ENCODE measurements around the gene RAB31. TPM values are rescaled to one million over a fixed set of nuclear protein-coding genes. Genes with fewer than 3 reads are reported as not detected.

RAB31 gene
- total and polyA plus RNA-seq, 2 donors from 2014 or later, result 17.3 to 77.1 TPM

- peak overlapping the region in 1 of 2 donors; percentile 35 for H3K27ac ChIP-seq (ENCODE audit: low read depth in 2 of 2, low read length in 2 of 2)
- no peak overlapping the region for H3K9ac ChIP-seq (ENCODE audit: low read length in 3 of 3)
- no peak for TF ChIP-seq CTCF (IDR thresholded peaks at IDR 0.05; ENCODE audit: borderline replicate concordance, extremely low read depth, insufficient read depth)
- no peaks in the 10 kb centered on the region for H3K36me3 ChIP-seq (ENCODE audit: control insufficient read depth in 2 of 3, insufficient read depth in 3 of 3, low read length in 3 of 3)
- no peak overlapping the region for H3K4me3 ChIP-seq (ENCODE audit: low read length in 3 of 3)
- intact Hi-C loops (cut with DNase I), result no loop called here
- H3K4me1 ChIP-seq (ENCODE audit: control insufficient read depth in 2 of 3, insufficient read depth in 2 of 3, low read depth in 1 of 3, low read length in 3 of 3), result peaks cover 2 to 18% (median 10%) of the 10 kb centered on the region in 3 donors
- peak in 3 of 5 donors; percentile 34 to 61 (median 41) for DNase-seq
- H3K9me3 ChIP-seq (ENCODE audit: control insufficient read depth in 2 of 3, insufficient read depth in 1 of 3, low read length in 3 of 3), result no peaks in the 10 kb centered on the region
- H3K27me3 ChIP-seq (ENCODE audit: control insufficient read depth, insufficient read depth, low read length), result no peaks in the 10 kb centered on the region
- no peak for FAIRE-seq
Observed at GRCh38 chr18:9741793-9742523, 33.9 kb downstream of the RAB31 start.

GRCh38 chr18:9742524-9743131, 34.5 kb downstream of the RAB31 start:
- H3K27me3 ChIP-seq (ENCODE audit: control insufficient read depth, insufficient read depth, low read length), result no peaks in the 10 kb centered on the region
- peak in 2 of 5 donors; percentile 62 to 70 for DNase-seq
- H3K9me3 ChIP-seq (ENCODE audit: control insufficient read depth in 2 of 3, insufficient read depth in 1 of 3, low read length in 3 of 3), result no peaks in the 10 kb centered on the region
- H3K27ac ChIP-seq (ENCODE audit: low read depth in 2 of 2, low read length in 2 of 2), result peak overlapping the region in 1 of 2 donors; percentile 57
- peaks cover 2 to 18% (median 10%) of the 10 kb centered on the region in 3 donors for H3K4me1 ChIP-seq (ENCODE audit: control insufficient read depth in 2 of 3, insufficient read depth in 2 of 3, low read depth in 1 of 3, low read length in 3 of 3)
- no peak for FAIRE-seq
- intact Hi-C loops (cut with DNase I), result no loop called here
- no peaks in the 10 kb centered on the region for H3K36me3 ChIP-seq (ENCODE audit: control insufficient read depth in 2 of 3, insufficient read depth in 3 of 3, low read length in 3 of 3)
- H3K9ac ChIP-seq (ENCODE audit: low read length in 3 of 3), result peak overlapping the region in 1 of 3 donors; percentile 17
- no peak for TF ChIP-seq CTCF (IDR thresholded peaks at IDR 0.05; ENCODE audit: borderline replicate concordance, extremely low read depth, insufficient read depth)
- peak overlapping the region in 2 of 3 donors; percentile 4 to 45 for H3K4me3 ChIP-seq (ENCODE audit: low read length in 3 of 3)

- FAIRE-seq, result no peak
- peak overlapping the region in 1 of 2 donors; percentile 57 for H3K27ac ChIP-seq (ENCODE audit: low read depth in 2 of 2, low read length in 2 of 2)
Observed at GRCh38 chr18:9743200-9744016, 35.3 kb downstream of the RAB31 start.

More at GRCh38 chr18:9743200-9744016, 35.3 kb downstream of the RAB31 start:
- H3K4me3 ChIP-seq (ENCODE audit: low read length in 3 of 3), result peak overlapping the region in 2 of 3 donors; percentile 4 to 45
- TF ChIP-seq CTCF (IDR thresholded peaks at IDR 0.05; ENCODE audit: borderline replicate concordance, extremely low read depth, insufficient read depth), result no peak
- H3K9ac ChIP-seq (ENCODE audit: low read length in 3 of 3), result peak overlapping the region in 1 of 3 donors; percentile 17
- no peaks in the 10 kb centered on the region for H3K9me3 ChIP-seq (ENCODE audit: control insufficient read depth in 2 of 3, insufficient read depth in 1 of 3, low read length in 3 of 3)
- no peaks in the 10 kb centered on the region for H3K27me3 ChIP-seq (ENCODE audit: control insufficient read depth, insufficient read depth, low read length)
- no peaks in the 10 kb centered on the region for H3K36me3 ChIP-seq (ENCODE audit: control insufficient read depth in 2 of 3, insufficient read depth in 3 of 3, low read length in 3 of 3)
- H3K4me1 ChIP-seq (ENCODE audit: control insufficient read depth in 2 of 3, insufficient read depth in 2 of 3, low read depth in 1 of 3, low read length in 3 of 3), result peaks cover 2 to 18% (median 10%) of the 10 kb centered on the region in 3 donors
- intact Hi-C loops (cut with DNase I), result no loop called here
- DNase-seq, result peak in 2 of 5 donors; percentile 20 to 74
